ENCODE measurements around the gene PCDH15.

The PCDH15 gene

GRCh38 chr10:53997953-53998352 lies 803.1 kb downstream of the PCDH15 start:
- Histone ChIP-seq H3K18ac (ENCODE audit: low read length) (no peak overlapping the region), H3K4ac (ENCODE audit: low read depth, low read length) (no peak overlapping the region), H4K8ac (ENCODE audit: low read depth, low read length) (no peak overlapping the region), H3K27ac (ENCODE audit: low read depth, low read length) (no peak overlapping the region), H3K4me2 (ENCODE audit: low read length) (no peak overlapping the region), H3K79me1 (ENCODE audit: low read length) (no peaks in the 10 kb centered on the region), H3K4me1 (ENCODE audit: control insufficient read depth in 1 of 2, insufficient read depth in 2 of 2, low read length in 2 of 2) (no peaks in the 10 kb centered on the region), H4K12ac (ENCODE audit: low read depth, low read length) (no peak overlapping the region), H2BK12ac (ENCODE audit: low read length) (no peak overlapping the region), H2AFZ (ENCODE audit: insufficient read depth, low read length, poor library complexity) (no peak overlapping the region), H2BK120ac (ENCODE audit: insufficient read depth, low read length, poor library complexity) (no peak overlapping the region), H3K23ac (ENCODE audit: low read length) (no peak overlapping the region), H3K9me3 (ENCODE audit: insufficient read depth, low read depth, low read length) (no peaks in the 10 kb centered on the region), H3K36me3 (ENCODE audit: control insufficient read depth in 1 of 2, insufficient read depth in 2 of 2, low read length in 2 of 2) (no peaks in the 10 kb centered on the region), H4K91ac (ENCODE audit: low read depth, low read length) (no peak overlapping the region), H3K4me3 (ENCODE audit: low read depth, low read length) (no peak overlapping the region), H3K79me2 (ENCODE audit: control insufficient read depth, insufficient read depth, low read length, poor library complexity) (no peaks in the 10 kb centered on the region), H3K9ac (ENCODE audit: low read length) (no peak overlapping the region), H3K14ac (ENCODE audit: low read length) (no peak overlapping the region), H3K27me3 (ENCODE audit: insufficient read depth, low read length) (no peaks in the 10 kb centered on the region), H2AK5ac (ENCODE audit: low read length) (no peak overlapping the region), H2BK5ac (ENCODE audit: low read depth, low read length, poor library complexity) (no peak overlapping the region)
- no CpG with 5 or more reads among the region's 2 CpGs for WGBS (ENCODE audit: extremely low coverage, insufficient coverage, insufficient read length)
- no peak for DNase-seq

DNA sequence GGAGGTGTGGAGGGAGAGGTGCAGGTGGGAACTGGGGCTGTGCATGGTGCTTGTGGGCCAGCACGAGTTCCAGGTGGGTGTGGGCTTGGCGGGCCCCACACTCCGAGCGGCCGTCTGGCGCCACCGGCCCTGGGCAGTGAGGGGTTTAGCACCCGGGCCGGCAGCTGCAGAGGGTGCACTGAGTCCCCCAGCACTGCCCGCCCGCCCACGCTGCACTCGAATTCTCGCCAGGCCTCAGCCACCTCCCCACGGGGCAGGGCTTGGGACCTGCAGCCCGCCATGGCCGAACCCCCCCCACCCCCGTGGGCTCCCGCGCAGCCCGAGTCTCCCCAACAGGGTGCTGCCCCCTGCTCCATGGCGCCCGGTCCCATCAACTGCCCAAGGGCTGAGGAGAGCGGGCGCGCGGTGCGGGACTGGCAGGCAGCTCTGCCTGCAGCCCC lies 810.2 kb downstream of the PCDH15 start:
- H2BK5ac ChIP-seq (ENCODE audit: low read depth, low read length, poor library complexity) = no peak overlapping the region
- H3K4ac ChIP-seq (ENCODE audit: low read depth, low read length) = no peak overlapping the region
- no peak overlapping the region for H2AFZ ChIP-seq (ENCODE audit: insufficient read depth, low read length, poor library complexity)
- H3K4me2 ChIP-seq (ENCODE audit: low read length) = no peak overlapping the region
- no peak overlapping the region for H2BK12ac ChIP-seq (ENCODE audit: low read length)
- no peak overlapping the region for H4K91ac ChIP-seq (ENCODE audit: low read depth, low read length)
- H3K4me1 ChIP-seq (ENCODE audit: control insufficient read depth in 1 of 2, insufficient read depth in 2 of 2, low read length in 2 of 2) = no peaks in the 10 kb centered on the region
- no peak for DNase-seq
- H3K14ac ChIP-seq (ENCODE audit: low read length) = no peak overlapping the region
- no peak overlapping the region for H4K12ac ChIP-seq (ENCODE audit: low read depth, low read length)
- peaks cover 8% of the 10 kb centered on the region for H3K9me3 ChIP-seq (ENCODE audit: insufficient read depth, low read depth, low read length)
- no peak overlapping the region for H3K4me3 ChIP-seq (ENCODE audit: low read depth, low read length)
- H2AK5ac ChIP-seq (ENCODE audit: low read length) = no peak overlapping the region
- no peaks in the 10 kb centered on the region for H3K79me2 ChIP-seq (ENCODE audit: control insufficient read depth, insufficient read depth, low read length, poor library complexity)
- H3K9ac ChIP-seq (ENCODE audit: low read length) = no peak overlapping the region
- H2BK120ac ChIP-seq (ENCODE audit: insufficient read depth, low read length, poor library complexity) = no peak overlapping the region
- no peak overlapping the region for H3K23ac ChIP-seq (ENCODE audit: low read length)
- no CpG with 5 or more reads among the region's 28 CpGs for WGBS (ENCODE audit: extremely low coverage, insufficient coverage, insufficient read length)
- no peaks in the 10 kb centered on the region for H3K27me3 ChIP-seq (ENCODE audit: insufficient read depth, low read length)
- peaks cover 0 to 2% of the 10 kb centered on the region in 2 experiments for H3K36me3 ChIP-seq (ENCODE audit: control insufficient read depth in 1 of 2, insufficient read depth in 2 of 2, low read length in 2 of 2)
- no peak overlapping the region for H3K18ac ChIP-seq (ENCODE audit: low read length)
- H4K8ac ChIP-seq (ENCODE audit: low read depth, low read length) = no peak overlapping the region
- no peaks in the 10 kb centered on the region for H3K79me1 ChIP-seq (ENCODE audit: low read length)
- no peak overlapping the region for H3K27ac ChIP-seq (ENCODE audit: low read depth, low read length)

GRCh38 chr10:53983431-53983830 lies 817.6 kb downstream of the PCDH15 start:
- Histone ChIP-seq H2AFZ (ENCODE audit: insufficient read depth, low read length, poor library complexity) (no peak overlapping the region), H2BK120ac (ENCODE audit: insufficient read depth, low read length, poor library complexity) (no peak overlapping the region)
- WGBS (ENCODE audit: extremely low coverage, insufficient coverage, insufficient read length) = no CpG with 5 or more reads among the region's 3 CpGs

DNA sequence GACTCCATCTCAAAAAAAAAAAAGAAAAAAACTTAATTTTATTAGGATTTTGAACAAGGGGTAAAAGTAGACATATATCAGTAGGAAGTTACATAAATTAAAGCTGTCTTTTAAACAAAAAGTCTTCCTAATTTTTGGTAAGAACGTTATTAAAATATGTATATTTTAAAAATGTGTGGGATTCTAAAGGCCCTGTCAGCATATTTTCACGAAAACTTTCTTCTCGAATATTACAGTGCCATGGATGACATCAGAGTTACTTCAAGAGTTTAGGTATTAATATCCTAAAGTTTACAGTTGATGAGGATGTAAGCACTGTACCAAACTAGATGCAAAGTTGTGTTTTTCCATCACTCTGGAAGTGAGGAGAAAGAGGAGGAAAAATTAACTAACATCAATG lies 820.8 kb downstream of the PCDH15 start:
- Histone ChIP-seq H3K36me3 (ENCODE audit: control insufficient read depth in 1 of 2, insufficient read depth in 2 of 2, low read length in 2 of 2) (no peaks in the 10 kb centered on the region), H3K4ac (ENCODE audit: low read depth, low read length) (no peak overlapping the region), H3K9ac (ENCODE audit: low read length) (no peak overlapping the region), H3K79me1 (ENCODE audit: low read length) (no peaks in the 10 kb centered on the region), H3K4me2 (ENCODE audit: low read length) (no peak overlapping the region), H3K4me3 (ENCODE audit: low read depth, low read length) (no peak overlapping the region), H2BK5ac (ENCODE audit: low read depth, low read length, poor library complexity) (no peak overlapping the region), H3K27me3 (ENCODE audit: insufficient read depth, low read length) (no peaks in the 10 kb centered on the region), H4K91ac (ENCODE audit: low read depth, low read length) (no peak overlapping the region), H2BK12ac (ENCODE audit: low read length) (no peak overlapping the region), H3K79me2 (ENCODE audit: control insufficient read depth, insufficient read depth, low read length, poor library complexity) (no peaks in the 10 kb centered on the region), H3K27ac (ENCODE audit: low read depth, low read length) (no peak overlapping the region), H2AK5ac (ENCODE audit: low read length) (no peak overlapping the region), H2AFZ (ENCODE audit: insufficient read depth, low read length, poor library complexity) (no peak overlapping the region), H3K23ac (ENCODE audit: low read length) (no peak overlapping the region), H4K8ac (ENCODE audit: low read depth, low read length) (no peak overlapping the region), H3K9me3 (ENCODE audit: insufficient read depth, low read depth, low read length) (no peaks in the 10 kb centered on the region), H4K12ac (ENCODE audit: low read depth, low read length) (no peak overlapping the region), H3K4me1 (ENCODE audit: control insufficient read depth in 1 of 2, insufficient read depth in 2 of 2, low read length in 2 of 2) (no peaks in the 10 kb centered on the region), H2BK120ac (ENCODE audit: insufficient read depth, low read length, poor library complexity) (no peak overlapping the region), H3K14ac (ENCODE audit: low read length) (no peak overlapping the region), H3K18ac (ENCODE audit: low read length) (no peak overlapping the region)
- no CpG with 5 or more reads among the region's 3 CpGs for WGBS (ENCODE audit: extremely low coverage, insufficient coverage, insufficient read length)
- DNase-seq = no peak

More at GRCh38 chr10:53983431-53983830, 817.6 kb downstream of the PCDH15 start:
- H3K36me3 ChIP-seq (ENCODE audit: control insufficient read depth in 1 of 2, insufficient read depth in 2 of 2, low read length in 2 of 2) = no peaks in the 10 kb centered on the region
- H3K4me3 ChIP-seq (ENCODE audit: low read depth, low read length) = no peak overlapping the region
- H3K4ac ChIP-seq (ENCODE audit: low read depth, low read length) = no peak overlapping the region
- no peak overlapping the region for H3K18ac ChIP-seq (ENCODE audit: low read length)
- H3K4me2 ChIP-seq (ENCODE audit: low read length) = no peak overlapping the region
- no peaks in the 10 kb centered on the region for H3K9me3 ChIP-seq (ENCODE audit: insufficient read depth, low read depth, low read length)
- H3K27ac ChIP-seq (ENCODE audit: low read depth, low read length) = no peak overlapping the region
- H3K9ac ChIP-seq (ENCODE audit: low read length) = no peak overlapping the region
- no peak for DNase-seq
- H2BK5ac ChIP-seq (ENCODE audit: low read depth, low read length, poor library complexity) = no peak overlapping the region
- no peak overlapping the region for H2BK12ac ChIP-seq (ENCODE audit: low read length)
- no peaks in the 10 kb centered on the region for H3K27me3 ChIP-seq (ENCODE audit: insufficient read depth, low read length)
- no peak overlapping the region for H2AK5ac ChIP-seq (ENCODE audit: low read length)
- no peak overlapping the region for H3K14ac ChIP-seq (ENCODE audit: low read length)
- H3K79me2 ChIP-seq (ENCODE audit: control insufficient read depth, insufficient read depth, low read length, poor library complexity) = no peaks in the 10 kb centered on the region
- H3K79me1 ChIP-seq (ENCODE audit: low read length) = no peaks in the 10 kb centered on the region
- no peaks in the 10 kb centered on the region for H3K4me1 ChIP-seq (ENCODE audit: control insufficient read depth in 1 of 2, insufficient read depth in 2 of 2, low read length in 2 of 2)
- no peak overlapping the region for H4K8ac ChIP-seq (ENCODE audit: low read depth, low read length)
- no peak overlapping the region for H3K23ac ChIP-seq (ENCODE audit: low read length)
- H4K12ac ChIP-seq (ENCODE audit: low read depth, low read length) = no peak overlapping the region
- H4K91ac ChIP-seq (ENCODE audit: low read depth, low read length) = no peak overlapping the region

All from trophoblast cell (in vitro differentiated cells and primary cell).